ENCODE measurements around the gene SUMO2.

Gene SUMO2

GRCh38 chr17:75194879-75195278 is 12.1 kb upstream of the SUMO2 start:
- no peak overlapping the region for H3K4me2 ChIP-seq (ENCODE audit: insufficient read depth, low read length, poor library complexity, severe bottlenecking)
- H2BK5ac ChIP-seq (ENCODE audit: low read length): no peak overlapping the region
- H3K9ac ChIP-seq (ENCODE audit: low read depth, low read length, poor library complexity): no peak overlapping the region
- H2BK120ac ChIP-seq (ENCODE audit: low read depth, low read length): no peak overlapping the region
- H2BK15ac ChIP-seq (ENCODE audit: low read length): no peak overlapping the region
- no peak overlapping the region for H3K23ac ChIP-seq (ENCODE audit: low read depth, low read length, poor library complexity)
- H4K8ac ChIP-seq (ENCODE audit: low read depth, low read length): no peak overlapping the region
- H2BK12ac ChIP-seq (ENCODE audit: low read length): no peak overlapping the region
- no peak for DNase-seq (ENCODE audit: low spot score)
- H3K14ac ChIP-seq (ENCODE audit: low read length): no peak overlapping the region
- H3K27me3 ChIP-seq (ENCODE audit: control insufficient read depth in 3 of 3, insufficient read depth in 3 of 3, low read depth in 1 of 3, low read length in 3 of 3): no peaks in the 10 kb centered on the region
- no peak overlapping the region for H3K18ac ChIP-seq (ENCODE audit: low read length)
- H3K4me3 ChIP-seq (ENCODE audit: low read length in 2 of 2): no peak overlapping the region
- no peaks in the 10 kb centered on the region for H3K4me1 ChIP-seq (ENCODE audit: control insufficient read depth in 2 of 2, insufficient read depth in 1 of 2, low read depth in 1 of 2, low read length in 2 of 2)
- H3K4ac ChIP-seq (ENCODE audit: low read length): no peak overlapping the region
- H2AK5ac ChIP-seq (ENCODE audit: low read depth, low read length): no peak overlapping the region
- H3K9me3 ChIP-seq (replicated peaks in 1 of 2; ENCODE audit: control insufficient read depth in 2 of 2, insufficient read depth in 1 of 2, low read depth in 1 of 2, low read length in 2 of 2): no peaks in the 10 kb centered on the region
- H3K79me1 ChIP-seq (ENCODE audit: low read depth, low read length): no peaks in the 10 kb centered on the region
- no peak overlapping the region for H2AFZ ChIP-seq (ENCODE audit: low read length)
- no CpG with 5 or more reads among the region's 5 CpGs for WGBS, 2 donors (ENCODE audit: extremely low coverage in 2 of 2, insufficient read length in 2 of 2, insufficient replicate concordance in 1 of 2)
- no peak overlapping the region for H3K27ac ChIP-seq (replicated peaks; ENCODE audit: low read length)
- H4K91ac ChIP-seq (ENCODE audit: low read depth, low read length, poor library complexity): no peak overlapping the region
- no peaks in the 10 kb centered on the region for H3K36me3 ChIP-seq (replicated peaks in 1 of 2; ENCODE audit: control insufficient read depth in 2 of 2, insufficient read depth in 2 of 2, low read length in 2 of 2)

- Histone ChIP-seq H2AK5ac (ENCODE audit: low read depth, low read length) (no peak overlapping the region), H3K18ac (ENCODE audit: low read length) (no peak overlapping the region), H3K27ac (replicated peaks; ENCODE audit: low read length) (no peak overlapping the region), H3K9me3 (replicated peaks in 1 of 2; ENCODE audit: control insufficient read depth in 2 of 2, insufficient read depth in 1 of 2, low read depth in 1 of 2, low read length in 2 of 2) (no peaks in the 10 kb centered on the region), H3K4ac (ENCODE audit: low read length) (no peak overlapping the region), H3K23ac (ENCODE audit: low read depth, low read length, poor library complexity) (no peak overlapping the region), H3K27me3 (ENCODE audit: control insufficient read depth in 3 of 3, insufficient read depth in 3 of 3, low read depth in 1 of 3, low read length in 3 of 3) (no peaks in the 10 kb centered on the region), H4K91ac (ENCODE audit: low read depth, low read length, poor library complexity) (no peak overlapping the region), H2AFZ (ENCODE audit: low read length) (no peak overlapping the region), H3K36me3 (replicated peaks in 1 of 2; ENCODE audit: control insufficient read depth in 2 of 2, insufficient read depth in 2 of 2, low read length in 2 of 2) (no peaks in the 10 kb centered on the region), H2BK5ac (ENCODE audit: low read length) (no peak overlapping the region), H3K4me2 (ENCODE audit: insufficient read depth, low read length, poor library complexity, severe bottlenecking) (no peak overlapping the region), H3K79me1 (ENCODE audit: low read depth, low read length) (no peaks in the 10 kb centered on the region), H2BK120ac (ENCODE audit: low read depth, low read length) (no peak overlapping the region), H3K4me1 (ENCODE audit: control insufficient read depth in 2 of 2, insufficient read depth in 1 of 2, low read depth in 1 of 2, low read length in 2 of 2) (no peaks in the 10 kb centered on the region), H4K8ac (ENCODE audit: low read depth, low read length) (no peak overlapping the region), H2BK15ac (ENCODE audit: low read length) (no peak overlapping the region), H3K4me3 (ENCODE audit: low read length in 2 of 2) (no peak overlapping the region), H2BK12ac (ENCODE audit: low read length) (no peak overlapping the region), H3K14ac (ENCODE audit: low read length) (no peak overlapping the region), H3K9ac (ENCODE audit: low read depth, low read length, poor library complexity) (no peak overlapping the region)
- no CpG with 5 or more reads among the region's 4 CpGs for WGBS, 2 donors (ENCODE audit: extremely low coverage in 2 of 2, insufficient read length in 2 of 2, insufficient replicate concordance in 1 of 2)
- no peak for DNase-seq (ENCODE audit: low spot score)
Measured at GRCh38 chr17:75191584-75191983, 8.8 kb upstream of the SUMO2 start.

- no peak overlapping the region for H3K4me2 ChIP-seq (ENCODE audit: insufficient read depth, low read length, poor library complexity, severe bottlenecking)
- no peak overlapping the region for H4K8ac ChIP-seq (ENCODE audit: low read depth, low read length)
- H3K14ac ChIP-seq (ENCODE audit: low read length): no peak overlapping the region
- no peaks in the 10 kb centered on the region for H3K79me1 ChIP-seq (ENCODE audit: low read depth, low read length)
- H4K91ac ChIP-seq (ENCODE audit: low read depth, low read length, poor library complexity): no peak overlapping the region
- no peaks in the 10 kb centered on the region for H3K36me3 ChIP-seq (replicated peaks in 1 of 2; ENCODE audit: control insufficient read depth in 2 of 2, insufficient read depth in 2 of 2, low read length in 2 of 2)
- no peaks in the 10 kb centered on the region for H3K4me1 ChIP-seq (ENCODE audit: control insufficient read depth in 2 of 2, insufficient read depth in 1 of 2, low read depth in 1 of 2, low read length in 2 of 2)
- no peaks in the 10 kb centered on the region for H3K27me3 ChIP-seq (ENCODE audit: control insufficient read depth in 3 of 3, insufficient read depth in 3 of 3, low read depth in 1 of 3, low read length in 3 of 3)
- H2BK12ac ChIP-seq (ENCODE audit: low read length): no peak overlapping the region
- no peak overlapping the region for H3K4ac ChIP-seq (ENCODE audit: low read length)
- H2BK120ac ChIP-seq (ENCODE audit: low read depth, low read length): no peak overlapping the region
- no peak overlapping the region for H2BK15ac ChIP-seq (ENCODE audit: low read length)
- no CpG with 5 or more reads among the region's 6 CpGs for WGBS, 2 donors (ENCODE audit: extremely low coverage in 2 of 2, insufficient read length in 2 of 2, insufficient replicate concordance in 1 of 2)
- H2AFZ ChIP-seq (ENCODE audit: low read length): no peak overlapping the region
- no peak for DNase-seq (ENCODE audit: low spot score)
- H2BK5ac ChIP-seq (ENCODE audit: low read length): no peak overlapping the region
- H3K4me3 ChIP-seq (ENCODE audit: low read length in 2 of 2): no peak overlapping the region
- H2AK5ac ChIP-seq (ENCODE audit: low read depth, low read length): no peak overlapping the region
- no peak overlapping the region for H3K23ac ChIP-seq (ENCODE audit: low read depth, low read length, poor library complexity)
- no peak overlapping the region for H3K27ac ChIP-seq (replicated peaks; ENCODE audit: low read length)
- H3K9ac ChIP-seq (ENCODE audit: low read depth, low read length, poor library complexity): no peak overlapping the region
- peaks cover 0 to 2% of the 10 kb centered on the region in 2 donors for H3K9me3 ChIP-seq (replicated peaks in 1 of 2; ENCODE audit: control insufficient read depth in 2 of 2, insufficient read depth in 1 of 2, low read depth in 1 of 2, low read length in 2 of 2)
- no peak overlapping the region for H3K18ac ChIP-seq (ENCODE audit: low read length)
Measured at GRCh38 chr17:75188614-75189013, 5.9 kb upstream of the SUMO2 start.

GRCh38 chr17:75183999-75184884 is 1.5 kb upstream of the SUMO2 start:
- H3K36me3 ChIP-seq (replicated peaks in 1 of 2; ENCODE audit: control insufficient read depth in 2 of 2, insufficient read depth in 2 of 2, low read length in 2 of 2): peaks cover 4 to 21% of the 10 kb centered on the region in 2 donors
- no peak overlapping the region for H2AFZ ChIP-seq (ENCODE audit: low read length)
- no peak overlapping the region for H3K18ac ChIP-seq (ENCODE audit: low read length)
- H3K79me1 ChIP-seq (ENCODE audit: low read depth, low read length): peaks cover 2% of the 10 kb centered on the region
- WGBS, 2 donors (ENCODE audit: extremely low coverage in 2 of 2, insufficient read length in 2 of 2, insufficient replicate concordance in 1 of 2): no CpG with 5 or more reads among the region's 9 CpGs
- no peak overlapping the region for H3K4me3 ChIP-seq (ENCODE audit: low read length in 2 of 2)
- H3K27me3 ChIP-seq (ENCODE audit: control insufficient read depth in 3 of 3, insufficient read depth in 3 of 3, low read depth in 1 of 3, low read length in 3 of 3): no peaks in the 10 kb centered on the region
- no peak overlapping the region for H3K9ac ChIP-seq (ENCODE audit: low read depth, low read length, poor library complexity)
- H4K8ac ChIP-seq (ENCODE audit: low read depth, low read length): no peak overlapping the region
- H2BK15ac ChIP-seq (ENCODE audit: low read length): no peak overlapping the region
- no peak overlapping the region for H3K4me2 ChIP-seq (ENCODE audit: insufficient read depth, low read length, poor library complexity, severe bottlenecking)
- no peak overlapping the region for H2AK5ac ChIP-seq (ENCODE audit: low read depth, low read length)
- no peak overlapping the region for H2BK12ac ChIP-seq (ENCODE audit: low read length)
- peaks cover 3 to 10% of the 10 kb centered on the region in 2 donors for H3K4me1 ChIP-seq (ENCODE audit: control insufficient read depth in 2 of 2, insufficient read depth in 1 of 2, low read depth in 1 of 2, low read length in 2 of 2)
- DNase-seq (ENCODE audit: low spot score): no peak
- no peak overlapping the region for H3K14ac ChIP-seq (ENCODE audit: low read length)
- no peak overlapping the region for H3K27ac ChIP-seq (replicated peaks; ENCODE audit: low read length)
- H3K9me3 ChIP-seq (replicated peaks in 1 of 2; ENCODE audit: control insufficient read depth in 2 of 2, insufficient read depth in 1 of 2, low read depth in 1 of 2, low read length in 2 of 2): peaks cover 0 to 3% of the 10 kb centered on the region in 2 donors
- H3K4ac ChIP-seq (ENCODE audit: low read length): no peak overlapping the region
- H4K91ac ChIP-seq (ENCODE audit: low read depth, low read length, poor library complexity): no peak overlapping the region
- no peak overlapping the region for H3K23ac ChIP-seq (ENCODE audit: low read depth, low read length, poor library complexity)
- H2BK120ac ChIP-seq (ENCODE audit: low read depth, low read length): no peak overlapping the region
- H2BK5ac ChIP-seq (ENCODE audit: low read length): no peak overlapping the region
